Right lobe of liver (tissue), 6 donors: ENCODE measurements around the gene TRIM38. TPM values are rescaled to one million over a fixed set of nuclear protein-coding genes. Genes with fewer than 3 reads are reported as not detected.

Experiments used
- ATAC-seq, 4 donors: fragments of 200-7000 bp; cut with Tn5 transposase; one replicate each; pipeline ENCODE4 v1.9.1; 2020; ENCODE audit warnings: mild to moderate bottlenecking in 4 of 4, moderate library complexity in 4 of 4
- DNase-seq, 3 donors: peaks; one replicate each; pipeline ENCODE4 v3.0.0-alpha.2; 2020
- H3K27ac ChIP-seq, 3 donors: fragments of 200-600 bp; one replicate each; pipeline ENCODE4 v1.8.0; 2022
- H3K27me3 ChIP-seq, 2 donors: fragments of 200-600 bp; one replicate each; pipeline ENCODE4 v1.8.0; 2022
- H3K36me3 ChIP-seq, 4 donors: fragments of 200-600 bp; sonication (generic) in 1 of 4; one replicate each; pipeline versions ENCODE4 v1.5.1 to v1.8.0; 2017 to 2022; ENCODE audit warnings: control low read depth in 1 of 4
- H3K4me1 ChIP-seq, 4 donors: fragments of 200-600 bp; sonication (generic) in 1 of 4; one replicate each; pipeline versions ENCODE4 v1.5.1 to v1.8.0; 2017 to 2022; ENCODE audit warnings: control low read depth in 1 of 4
- H3K4me3 ChIP-seq, 3 donors: fragments of 200-600 bp; one replicate each; pipeline ENCODE4 v1.8.0; 2022
- H3K9me3 ChIP-seq, 4 donors: fragments of 200-600 bp; sonication (generic) in 1 of 4; one replicate each; pipeline versions ENCODE4 v1.5.1 to v1.8.0; 2017 to 2022; ENCODE audit warnings: control low read depth in 1 of 4
- CTCF ChIP-seq, 4 donors: fragments of 200-600 bp in 3 of 4; fragments of 450-650 bp in 1 of 4; IDR thresholded peaks; one replicate each; pipeline versions ENCODE4 v1.5.1 to v1.8.0; 2016 to 2022; ENCODE audit warnings: antibody characterized with exemption in 4 of 4, mild to moderate bottlenecking in 2 of 4
- POLR2A ChIP-seq: fragments of 450-650 bp; IDR thresholded peaks from one replicate; pipeline ENCODE4 v1.6.1; 2017; ENCODE audit warnings: antibody characterized with exemption, mild to moderate bottlenecking
- WGBS: methylation state at CpG from one replicate; pipeline ENCODE4 v1.1.6; 2018; ENCODE audit warnings: low coverage, low lambda C conversion rate; ENCODE audit not compliant: insufficient coverage; ENCODE audit errors: missing lambda C conversion rate; 5-methylcytosine and 5-hydroxymethylcytosine counted together
- intact Hi-C, 2 donors: fragments of 100-400 bp; cut with DNase I; formaldehyde crosslinking; loops; one replicate each; pipeline versions ENCODE4 v1.11.2 to v1.14.1; 2022
- total RNA-seq, 6 experiments: library from RNA; depleted of rRNA in 2 of 6; stranded (reverse); fragments of >200 nt in 2 of 6; fragmentation: NEBNext Ultra II Directional in 3 of 6; extraction: Animal tissue kit (Norgen Biotek cat#: 25700) in 3 of 6; gene quantifications; one replicate each; pipeline versions ENCODE4 v1.1.0 to v1.2.4, GENCODE V29; 2016 to 2023
- donor health status: DM: no; HTN: yes; CAD: no.
- donor health status: DM: no; HTN: no; CAD: no.
- donor health status: DM: no; HTN: no; CAD: no.
- donor health status: DM: no; HTN: yes; CAD: no.
- donor health status: DM: no; HTN: yes; CAD: no.

The TRIM38 gene
- total RNA-seq, 6 experiments from 2014 or later, result 3.1 to 7.2 (median 4.5) TPM

GRCh38 chr6:26016963-26017631 lies 54.5 kb downstream of the TRIM38 start:
- Histone ChIP-seq H3K4me3 (peak overlapping the region; percentile 4 to 56 (median 47)), H3K9me3 (no peaks in the 10 kb centered on the region), H3K36me3 (no peaks in the 10 kb centered on the region), H3K4me1 (no peaks in the 10 kb centered on the region), H3K27me3 (no peaks in the 10 kb centered on the region), H3K27ac (peak overlapping the region; percentile 66 to 73 (median 69))
- intact Hi-C loops, result no loop called here
- WGBS, result 12% methylated on average over 29 of the region's 29 CpGs
- DNase-seq (no peak), ATAC-seq (peak in 2 of 4 donors; percentile 0)
- no peak for TF ChIP-seq CTCF (IDR thresholded peaks at IDR 0.05)
- no peak for TF ChIP-seq POLR2A

- peak overlapping the region; percentile 66 to 73 (median 69) for H3K27ac ChIP-seq
- intact Hi-C loops, result no loop called here
- H3K4me1 ChIP-seq, result no peaks in the 10 kb centered on the region
- 0% methylated on average over 6 of the region's 18 CpGs for WGBS
- no peaks in the 10 kb centered on the region for H3K9me3 ChIP-seq
- DNase-seq (peak in 2 of 3 donors; percentile 67), ATAC-seq (peak; percentile 3 to 44 (median 8))
- no peaks in the 10 kb centered on the region for H3K27me3 ChIP-seq
- H3K4me3 ChIP-seq, result peak overlapping the region; percentile 4 to 56 (median 47)
- no peaks in the 10 kb centered on the region for H3K36me3 ChIP-seq
- TF ChIP-seq CTCF (IDR thresholded peaks at IDR 0.05) (peak; percentile 7 to 37 (median 24)), POLR2A (peak; percentile 70)
Measured at GRCh38 chr6:26017632-26017966, 55.0 kb downstream of the TRIM38 start.

GRCh38 chr6:26019261-26019830 lies 56.7 kb downstream of the TRIM38 start:
- Histone ChIP-seq H3K36me3 (no peaks in the 10 kb centered on the region), H3K9me3 (no peaks in the 10 kb centered on the region), H3K4me1 (no peaks in the 10 kb centered on the region), H3K27me3 (no peaks in the 10 kb centered on the region), H3K4me3 (no peak overlapping the region), H3K27ac (no peak overlapping the region)
- intact Hi-C loops, result no loop called here
- 71% methylated on average over 9 of the region's 9 CpGs for WGBS
- TF ChIP-seq POLR2A (no peak), CTCF (IDR thresholded peaks at IDR 0.05) (no peak)
- no peak for ATAC-seq
- DNase-seq, result no peak

GRCh38 chr6:26019967-26020328 lies 57.3 kb downstream of the TRIM38 start:
- Histone ChIP-seq H3K27ac (peak overlapping the region; percentile 93 to 94 (median 93)), H3K4me3 (peak overlapping the region; percentile 59 to 65 (median 63)), H3K9me3 (no peaks in the 10 kb centered on the region), H3K4me1 (no peaks in the 10 kb centered on the region), H3K36me3 (no peaks in the 10 kb centered on the region), H3K27me3 (no peaks in the 10 kb centered on the region)
- ATAC-seq (no peak), DNase-seq (no peak)
- WGBS, result 38% methylated on average over 5 of the region's 5 CpGs
- TF ChIP-seq CTCF (IDR thresholded peaks at IDR 0.05) (no peak), POLR2A (no peak)
- intact Hi-C loops, result no loop called here
